ENCODE data around the gene HIPK2.

Gene HIPK2

GRCh38 chr7:139753693-139754111 is 24.1 kb downstream of the HIPK2 start:
- Histone ChIP-seq H3K9ac (ENCODE audit: low read depth in 1 of 2, low read length in 2 of 2) (no peak overlapping the region), H3K4me3 (ENCODE audit: low read length in 2 of 2) (peak overlapping the region in 1 of 2 donors; percentile 24), H3K27ac (ENCODE audit: low read depth in 2 of 2, low read length in 2 of 2) (peak overlapping the region; percentile 22 to 63), H3K36me3 (ENCODE audit: control insufficient read depth in 2 of 2, insufficient read depth in 2 of 2, low read length in 2 of 2) (no peaks in the 10 kb centered on the region), H3K9me3 (ENCODE audit: control insufficient read depth in 2 of 2, low read length in 2 of 2) (no peaks in the 10 kb centered on the region), H3K4me1 (ENCODE audit: control insufficient read depth in 2 of 2, insufficient read depth in 2 of 2, low read length in 2 of 2) (peaks cover 17 to 31% of the 10 kb centered on the region in 2 donors), H3K27me3 (ENCODE audit: control insufficient read depth in 2 of 2, insufficient read depth in 2 of 2, low read length in 2 of 2) (no peaks in the 10 kb centered on the region)

GRCh38 chr7:139753081-139753692 is 24.6 kb downstream of the HIPK2 start:
- Histone ChIP-seq H3K27ac (ENCODE audit: low read depth in 2 of 2, low read length in 2 of 2) (peak overlapping the region; percentile 22 to 63), H3K9ac (ENCODE audit: low read depth in 1 of 2, low read length in 2 of 2) (no peak overlapping the region), H3K4me3 (ENCODE audit: low read length in 2 of 2) (peak overlapping the region in 1 of 2 donors; percentile 24), H3K27me3 (ENCODE audit: control insufficient read depth in 2 of 2, insufficient read depth in 2 of 2, low read length in 2 of 2) (no peaks in the 10 kb centered on the region), H3K4me1 (ENCODE audit: control insufficient read depth in 2 of 2, insufficient read depth in 2 of 2, low read length in 2 of 2) (peaks cover 17 to 28% of the 10 kb centered on the region in 2 donors), H3K9me3 (ENCODE audit: control insufficient read depth in 2 of 2, low read length in 2 of 2) (no peaks in the 10 kb centered on the region), H3K36me3 (ENCODE audit: control insufficient read depth in 2 of 2, insufficient read depth in 2 of 2, low read length in 2 of 2) (no peaks in the 10 kb centered on the region)

DNA sequence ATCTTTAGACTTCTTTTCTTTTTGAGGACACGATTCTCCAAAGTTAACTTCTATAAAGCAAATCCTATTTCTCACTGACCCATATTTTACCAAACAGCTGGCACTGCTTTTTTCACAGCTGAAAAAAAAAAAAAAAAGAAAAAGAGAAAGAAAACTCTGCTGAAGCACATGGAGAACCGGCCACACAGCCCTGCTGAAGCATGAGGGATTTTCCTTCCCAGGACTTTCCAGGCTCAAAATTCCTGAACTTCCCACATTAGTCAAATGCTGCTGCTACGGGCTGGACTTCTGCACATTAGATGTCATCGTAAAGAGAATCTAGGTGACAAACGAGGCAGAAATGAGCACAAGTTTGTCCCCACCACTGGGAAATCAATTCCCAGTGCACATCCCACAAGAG is 25.2 kb downstream of the HIPK2 start:
- peak overlapping the region in 1 of 2 donors; percentile 63 for H3K27ac ChIP-seq (ENCODE audit: low read depth in 2 of 2, low read length in 2 of 2)
- H3K9ac ChIP-seq (ENCODE audit: low read depth in 1 of 2, low read length in 2 of 2), result no peak overlapping the region
- no peaks in the 10 kb centered on the region for H3K27me3 ChIP-seq (ENCODE audit: control insufficient read depth in 2 of 2, insufficient read depth in 2 of 2, low read length in 2 of 2)
- no peaks in the 10 kb centered on the region for H3K9me3 ChIP-seq (ENCODE audit: control insufficient read depth in 2 of 2, low read length in 2 of 2)
- no peaks in the 10 kb centered on the region for H3K36me3 ChIP-seq (ENCODE audit: control insufficient read depth in 2 of 2, insufficient read depth in 2 of 2, low read length in 2 of 2)
- no peak overlapping the region for H3K4me3 ChIP-seq (ENCODE audit: low read length in 2 of 2)
- peaks cover 17 to 26% of the 10 kb centered on the region in 2 donors for H3K4me1 ChIP-seq (ENCODE audit: control insufficient read depth in 2 of 2, insufficient read depth in 2 of 2, low read length in 2 of 2)

GRCh38 chr7:139752148-139752547 is 25.6 kb downstream of the HIPK2 start:
- no peak overlapping the region for H3K27ac ChIP-seq (ENCODE audit: low read depth in 2 of 2, low read length in 2 of 2)
- H3K4me1 ChIP-seq (ENCODE audit: control insufficient read depth in 2 of 2, insufficient read depth in 2 of 2, low read length in 2 of 2), result peaks cover 17 to 25% of the 10 kb centered on the region in 2 donors

GRCh38 chr7:139750459-139751095 is 27.2 kb downstream of the HIPK2 start:
- Histone ChIP-seq H3K4me3 (ENCODE audit: low read length in 2 of 2) (no peak overlapping the region), H3K27me3 (ENCODE audit: control insufficient read depth in 2 of 2, insufficient read depth in 2 of 2, low read length in 2 of 2) (no peaks in the 10 kb centered on the region), H3K9me3 (ENCODE audit: control insufficient read depth in 2 of 2, low read length in 2 of 2) (no peaks in the 10 kb centered on the region), H3K27ac (ENCODE audit: low read depth in 2 of 2, low read length in 2 of 2) (no peak overlapping the region), H3K4me1 (ENCODE audit: control insufficient read depth in 2 of 2, insufficient read depth in 2 of 2, low read length in 2 of 2) (peaks cover 17 to 25% of the 10 kb centered on the region in 2 donors), H3K36me3 (ENCODE audit: control insufficient read depth in 2 of 2, insufficient read depth in 2 of 2, low read length in 2 of 2) (no peaks in the 10 kb centered on the region), H3K9ac (ENCODE audit: low read depth in 1 of 2, low read length in 2 of 2) (no peak overlapping the region)

More at GRCh38 chr7:139752148-139752547, 25.6 kb downstream of the HIPK2 start:
- Histone ChIP-seq H3K9me3 (ENCODE audit: control insufficient read depth in 2 of 2, low read length in 2 of 2) (no peaks in the 10 kb centered on the region), H3K36me3 (ENCODE audit: control insufficient read depth in 2 of 2, insufficient read depth in 2 of 2, low read length in 2 of 2) (no peaks in the 10 kb centered on the region), H3K4me3 (ENCODE audit: low read length in 2 of 2) (no peak overlapping the region), H3K9ac (ENCODE audit: low read depth in 1 of 2, low read length in 2 of 2) (no peak overlapping the region), H3K27me3 (ENCODE audit: control insufficient read depth in 2 of 2, insufficient read depth in 2 of 2, low read length in 2 of 2) (no peaks in the 10 kb centered on the region)

GRCh38 chr7:139749545-139749944 is 28.3 kb downstream of the HIPK2 start:
- H3K9me3 ChIP-seq (ENCODE audit: control insufficient read depth in 2 of 2, low read length in 2 of 2), result no peaks in the 10 kb centered on the region
- no peak overlapping the region for H3K9ac ChIP-seq (ENCODE audit: low read depth in 1 of 2, low read length in 2 of 2)
- no peak overlapping the region for H3K27ac ChIP-seq (ENCODE audit: low read depth in 2 of 2, low read length in 2 of 2)
- H3K4me3 ChIP-seq (ENCODE audit: low read length in 2 of 2), result no peak overlapping the region
- H3K27me3 ChIP-seq (ENCODE audit: control insufficient read depth in 2 of 2, insufficient read depth in 2 of 2, low read length in 2 of 2), result no peaks in the 10 kb centered on the region
- peaks cover 17 to 21% of the 10 kb centered on the region in 2 donors for H3K4me1 ChIP-seq (ENCODE audit: control insufficient read depth in 2 of 2, insufficient read depth in 2 of 2, low read length in 2 of 2)
- H3K36me3 ChIP-seq (ENCODE audit: control insufficient read depth in 2 of 2, insufficient read depth in 2 of 2, low read length in 2 of 2), result no peaks in the 10 kb centered on the region

DNA sequence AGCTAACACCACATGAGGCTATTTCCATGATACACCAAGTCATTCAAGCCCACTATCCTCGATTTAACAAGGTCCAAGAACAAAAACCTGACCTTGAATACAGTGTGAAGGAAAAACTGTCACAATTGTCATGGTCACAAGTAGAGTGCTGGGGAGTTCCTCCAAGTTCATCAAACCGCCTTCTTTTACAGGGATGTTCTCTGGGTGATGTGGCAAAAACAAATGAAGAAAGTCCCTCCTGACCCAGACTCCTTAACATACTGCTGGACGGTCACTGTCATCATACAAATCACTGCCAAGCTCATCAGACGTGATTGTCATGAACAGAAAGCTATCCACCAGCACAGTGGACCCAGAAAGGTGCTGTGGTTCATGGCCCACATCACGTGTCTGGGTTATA is 28.9 kb downstream of the HIPK2 start:
- no peaks in the 10 kb centered on the region for H3K9me3 ChIP-seq (ENCODE audit: control insufficient read depth in 2 of 2, low read length in 2 of 2)
- H3K4me1 ChIP-seq (ENCODE audit: control insufficient read depth in 2 of 2, insufficient read depth in 2 of 2, low read length in 2 of 2), result peaks cover 13 to 16% of the 10 kb centered on the region in 2 donors
- H3K9ac ChIP-seq (ENCODE audit: low read depth in 1 of 2, low read length in 2 of 2), result no peak overlapping the region
- H3K4me3 ChIP-seq (ENCODE audit: low read length in 2 of 2), result no peak overlapping the region
- H3K27ac ChIP-seq (ENCODE audit: low read depth in 2 of 2, low read length in 2 of 2), result no peak overlapping the region
- H3K27me3 ChIP-seq (ENCODE audit: control insufficient read depth in 2 of 2, insufficient read depth in 2 of 2, low read length in 2 of 2), result no peaks in the 10 kb centered on the region
- H3K36me3 ChIP-seq (ENCODE audit: control insufficient read depth in 2 of 2, insufficient read depth in 2 of 2, low read length in 2 of 2), result no peaks in the 10 kb centered on the region

- Histone ChIP-seq H3K27me3 (ENCODE audit: control insufficient read depth in 2 of 2, insufficient read depth in 2 of 2, low read length in 2 of 2) (no peaks in the 10 kb centered on the region), H3K36me3 (ENCODE audit: control insufficient read depth in 2 of 2, insufficient read depth in 2 of 2, low read length in 2 of 2) (no peaks in the 10 kb centered on the region), H3K9ac (ENCODE audit: low read depth in 1 of 2, low read length in 2 of 2) (no peak overlapping the region), H3K9me3 (ENCODE audit: control insufficient read depth in 2 of 2, low read length in 2 of 2) (no peaks in the 10 kb centered on the region), H3K4me1 (ENCODE audit: control insufficient read depth in 2 of 2, insufficient read depth in 2 of 2, low read length in 2 of 2) (peaks cover 7 to 13% of the 10 kb centered on the region in 2 donors), H3K27ac (ENCODE audit: low read depth in 2 of 2, low read length in 2 of 2) (no peak overlapping the region), H3K4me3 (ENCODE audit: low read length in 2 of 2) (no peak overlapping the region)
These were observed 29.4 kb downstream of the HIPK2 start for GRCh38 chr7:139748373-139748765.

DNA sequence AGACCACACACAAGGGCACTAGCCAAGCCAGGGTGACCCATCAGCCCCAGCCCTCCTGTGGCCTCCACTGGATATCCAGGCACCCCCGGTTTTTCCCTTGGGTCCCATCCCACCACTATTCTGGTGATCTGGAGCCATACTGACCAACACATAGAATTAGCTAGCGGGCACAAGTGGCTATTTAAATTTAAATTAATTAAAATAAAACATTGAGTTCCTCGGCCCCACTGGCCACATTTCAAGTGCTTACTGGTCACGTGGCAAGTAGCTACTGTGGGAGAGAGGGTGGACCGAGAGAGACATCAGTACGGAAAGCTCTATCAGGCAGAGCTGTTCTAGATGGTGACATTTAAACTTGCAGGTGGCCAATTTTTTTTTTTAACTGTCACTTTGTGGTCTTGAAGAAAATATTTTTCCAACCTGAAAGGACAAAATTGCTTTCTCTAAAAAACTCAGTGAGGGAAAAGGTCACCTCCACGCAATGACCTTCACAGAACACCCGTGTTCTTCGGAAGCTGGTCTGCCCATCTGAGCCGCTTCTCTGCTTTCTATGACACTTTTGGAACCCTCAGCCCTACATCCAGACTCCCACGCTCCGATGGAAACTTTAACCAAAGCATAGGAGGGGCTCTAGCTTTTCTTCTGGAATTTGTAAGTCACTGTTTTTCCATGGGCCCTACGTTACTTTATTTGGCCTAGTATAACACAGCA is 30.0 kb downstream of the HIPK2 start:
- Histone ChIP-seq H3K4me3 (ENCODE audit: low read length in 2 of 2) (no peak overlapping the region), H3K27ac (ENCODE audit: low read depth in 2 of 2, low read length in 2 of 2) (no peak overlapping the region), H3K27me3 (ENCODE audit: control insufficient read depth in 2 of 2, insufficient read depth in 2 of 2, low read length in 2 of 2) (no peaks in the 10 kb centered on the region), H3K9ac (ENCODE audit: low read depth in 1 of 2, low read length in 2 of 2) (no peak overlapping the region), H3K36me3 (ENCODE audit: control insufficient read depth in 2 of 2, insufficient read depth in 2 of 2, low read length in 2 of 2) (no peaks in the 10 kb centered on the region), H3K4me1 (ENCODE audit: control insufficient read depth in 2 of 2, insufficient read depth in 2 of 2, low read length in 2 of 2) (peaks cover 1 to 12% of the 10 kb centered on the region in 2 donors), H3K9me3 (ENCODE audit: control insufficient read depth in 2 of 2, low read length in 2 of 2) (no peaks in the 10 kb centered on the region)

GRCh38 chr7:139746652-139747051 is 31.1 kb downstream of the HIPK2 start:
- H3K4me1 ChIP-seq (ENCODE audit: control insufficient read depth in 2 of 2, insufficient read depth in 2 of 2, low read length in 2 of 2), result peaks cover 4% of the 10 kb centered on the region in 2 donors
- H3K36me3 ChIP-seq (ENCODE audit: control insufficient read depth in 2 of 2, insufficient read depth in 2 of 2, low read length in 2 of 2), result no peaks in the 10 kb centered on the region
- H3K27me3 ChIP-seq (ENCODE audit: control insufficient read depth in 2 of 2, insufficient read depth in 2 of 2, low read length in 2 of 2), result no peaks in the 10 kb centered on the region
- H3K27ac ChIP-seq (ENCODE audit: low read depth in 2 of 2, low read length in 2 of 2), result no peak overlapping the region
- H3K9ac ChIP-seq (ENCODE audit: low read depth in 1 of 2, low read length in 2 of 2), result no peak overlapping the region
- H3K9me3 ChIP-seq (ENCODE audit: control insufficient read depth in 2 of 2, low read length in 2 of 2), result no peaks in the 10 kb centered on the region
- H3K4me3 ChIP-seq (ENCODE audit: low read length in 2 of 2), result no peak overlapping the region
